ENCODE measurements around the gene CADM1.

The CADM1 gene

GRCh38 chr11:115269191-115269950 lies 234.8 kb downstream of the CADM1 start:
- no peak for DNase-seq (ENCODE audit: low read depth in 2 of 2)
- no peak for TF ChIP-seq CTCF (IDR thresholded peaks at IDR 0.05; ENCODE audit: low read depth, low read length)
- no peak overlapping the region for H3K4me3 ChIP-seq (replicated peaks in 1 of 2; ENCODE audit: low read depth in 2 of 2, low read length in 2 of 2)

- H3K4me3 ChIP-seq (replicated peaks in 1 of 2; ENCODE audit: low read depth in 2 of 2, low read length in 2 of 2) = no peak overlapping the region
- DNase-seq (ENCODE audit: low read depth in 2 of 2) = no peak
- no peak for TF ChIP-seq CTCF (IDR thresholded peaks at IDR 0.05; ENCODE audit: low read depth, low read length)
Observed at GRCh38 chr11:115267871-115268270, 236.3 kb downstream of the CADM1 start.

GRCh38 chr11:115267238-115267781 lies 236.9 kb downstream of the CADM1 start:
- TF ChIP-seq CTCF (IDR thresholded peaks at IDR 0.05; ENCODE audit: low read depth, low read length) = no peak
- H3K4me3 ChIP-seq (replicated peaks in 1 of 2; ENCODE audit: low read depth in 2 of 2, low read length in 2 of 2) = no peak overlapping the region
- DNase-seq (ENCODE audit: low read depth in 2 of 2) = no peak

- no peak for DNase-seq (ENCODE audit: low read depth in 2 of 2)
- no peak overlapping the region for H3K4me3 ChIP-seq (replicated peaks in 1 of 2; ENCODE audit: low read depth in 2 of 2, low read length in 2 of 2)
- TF ChIP-seq CTCF (IDR thresholded peaks at IDR 0.05; ENCODE audit: low read depth, low read length) = no peak
Observed at GRCh38 chr11:115266066-115266639, 238.1 kb downstream of the CADM1 start.

- H3K4me3 ChIP-seq (replicated peaks in 1 of 2; ENCODE audit: low read depth in 2 of 2, low read length in 2 of 2) = no peak overlapping the region
- DNase-seq (ENCODE audit: low read depth in 2 of 2) = no peak
- TF ChIP-seq CTCF (IDR thresholded peaks at IDR 0.05; ENCODE audit: low read depth, low read length) = no peak
Observed at GRCh38 chr11:115263799-115264656, 240.2 kb downstream of the CADM1 start.

- no peak for TF ChIP-seq CTCF (IDR thresholded peaks at IDR 0.05; ENCODE audit: low read depth, low read length)
- DNase-seq (ENCODE audit: low read depth in 2 of 2) = no peak
- H3K4me3 ChIP-seq (replicated peaks in 1 of 2; ENCODE audit: low read depth in 2 of 2, low read length in 2 of 2) = no peak overlapping the region
Observed at GRCh38 chr11:115258216-115258615, 246.0 kb downstream of the CADM1 start.

Measured in cardiac fibroblast (primary cell).